H7 (cell line): ENCODE data around the gene UQCR11. TPM values are rescaled to one million over a fixed set of nuclear protein-coding genes. Genes with fewer than 3 reads are reported as not detected.

Source experiments
- DNase-seq: peaks from one replicate; pipeline ENCODE4 v3.0.0; 2012
- H3K27me3 ChIP-seq: 2 replicates; pipeline ENCODE4 v1.6.0; 2011; ENCODE audit warnings: mild to moderate bottlenecking, low read length; ENCODE audit not compliant: control insufficient read depth, insufficient read depth
- H3K36me3 ChIP-seq: replicated peaks from 2 replicates; pipeline ENCODE4 v1.5.1; 2011; ENCODE audit warnings: low read length; ENCODE audit not compliant: control insufficient read depth, insufficient read depth
- H3K4me3 ChIP-seq: 2 replicates; pipeline ENCODE4 v1.5.1; 2011; ENCODE audit warnings: low read depth, mild to moderate bottlenecking, control low read depth, low read length, moderate library complexity; ENCODE audit not compliant: insufficient read depth
- total RNA-seq: library from RNA; depleted of rRNA; stranded (reverse); fragments of >200 nt; shearing (Covaris generic); gene quantifications from 2 replicates; pipeline ENCODE4 v1.2.3, GENCODE V29; 2014

UQCR11 gene
- total RNA-seq, 1 experiment from 2014 or later, result 111 TPM

GRCh38 chr19:1629256-1629808 is 24.1 kb upstream of the UQCR11 start:
- no peaks in the 10 kb centered on the region for H3K27me3 ChIP-seq
- H3K36me3 ChIP-seq, result peaks cover 6% of the 10 kb centered on the region
- H3K4me3 ChIP-seq, result no peak overlapping the region
- no peak for DNase-seq

GRCh38 chr19:1627194-1627593 is 21.9 kb upstream of the UQCR11 start:
- peaks cover 14% of the 10 kb centered on the region for H3K36me3 ChIP-seq
- no peak overlapping the region for H3K4me3 ChIP-seq
- DNase-seq, result no peak
- H3K27me3 ChIP-seq, result no peaks in the 10 kb centered on the region

GRCh38 chr19:1626417-1627010 is 21.3 kb upstream of the UQCR11 start:
- Histone ChIP-seq H3K4me3 (no peak overlapping the region), H3K36me3 (peaks cover 9% of the 10 kb centered on the region), H3K27me3 (no peaks in the 10 kb centered on the region)
- DNase-seq, result no peak

- DNase-seq, result peak; percentile 97
- H3K27me3 ChIP-seq, result no peaks in the 10 kb centered on the region
- H3K4me3 ChIP-seq, result no peak overlapping the region
- H3K36me3 ChIP-seq, result peaks cover 20% of the 10 kb centered on the region
Observed at GRCh38 chr19:1624458-1624857, 19.2 kb upstream of the UQCR11 start.

- DNase-seq, result peak; percentile 36
- Histone ChIP-seq H3K4me3 (no peak overlapping the region), H3K27me3 (no peaks in the 10 kb centered on the region), H3K36me3 (peaks cover 20% of the 10 kb centered on the region)
Observed at GRCh38 chr19:1622541-1622940, 17.3 kb upstream of the UQCR11 start.

- peak; percentile 70 for DNase-seq
- Histone ChIP-seq H3K4me3 (no peak overlapping the region), H3K36me3 (peaks cover 21% of the 10 kb centered on the region), H3K27me3 (no peaks in the 10 kb centered on the region)
Observed at GRCh38 chr19:1622007-1622406, 16.7 kb upstream of the UQCR11 start.

GRCh38 chr19:1621574-1621973 is 16.3 kb upstream of the UQCR11 start:
- H3K27me3 ChIP-seq, result no peaks in the 10 kb centered on the region
- H3K4me3 ChIP-seq, result no peak overlapping the region
- no peak for DNase-seq
- H3K36me3 ChIP-seq, result peaks cover 25% of the 10 kb centered on the region

GRCh38 chr19:1621021-1621420 is 15.8 kb upstream of the UQCR11 start:
- H3K27me3 ChIP-seq, result no peaks in the 10 kb centered on the region
- H3K36me3 ChIP-seq, result peaks cover 26% of the 10 kb centered on the region
- no peak overlapping the region for H3K4me3 ChIP-seq
- peak; percentile 73 for DNase-seq

GRCh38 chr19:1620502-1620901 is 15.2 kb upstream of the UQCR11 start:
- Histone ChIP-seq H3K4me3 (no peak overlapping the region), H3K36me3 (peaks cover 28% of the 10 kb centered on the region), H3K27me3 (no peaks in the 10 kb centered on the region)
- no peak for DNase-seq

- H3K27me3 ChIP-seq, result no peaks in the 10 kb centered on the region
- no peak overlapping the region for H3K4me3 ChIP-seq
- H3K36me3 ChIP-seq, result peaks cover 32% of the 10 kb centered on the region
- DNase-seq, result peak; percentile 66
Observed at GRCh38 chr19:1619703-1620102, 14.4 kb upstream of the UQCR11 start.

- Histone ChIP-seq H3K4me3 (no peak overlapping the region), H3K36me3 (peaks cover 34% of the 10 kb centered on the region), H3K27me3 (no peaks in the 10 kb centered on the region)
- no peak for DNase-seq
Observed at GRCh38 chr19:1619094-1619439, 13.8 kb upstream of the UQCR11 start.

- DNase-seq, result peak; percentile 96
- H3K4me3 ChIP-seq, result no peak overlapping the region
- H3K36me3 ChIP-seq, result peaks cover 34% of the 10 kb centered on the region
- no peaks in the 10 kb centered on the region for H3K27me3 ChIP-seq
Observed at GRCh38 chr19:1618157-1619093, 13.2 kb upstream of the UQCR11 start.

GRCh38 chr19:1616875-1617274 is 11.6 kb upstream of the UQCR11 start:
- Histone ChIP-seq H3K36me3 (peaks cover 35% of the 10 kb centered on the region), H3K27me3 (no peaks in the 10 kb centered on the region), H3K4me3 (no peak overlapping the region)
- DNase-seq, result no peak

GRCh38 chr19:1616396-1616795 is 11.1 kb upstream of the UQCR11 start:
- Histone ChIP-seq H3K36me3 (peaks cover 37% of the 10 kb centered on the region), H3K27me3 (no peaks in the 10 kb centered on the region), H3K4me3 (no peak overlapping the region)
- DNase-seq, result no peak

GRCh38 chr19:1615156-1615765 is 10.0 kb upstream of the UQCR11 start:
- Histone ChIP-seq H3K27me3 (no peaks in the 10 kb centered on the region), H3K36me3 (peaks cover 37% of the 10 kb centered on the region), H3K4me3 (no peak overlapping the region)
- DNase-seq, result peak; percentile 49
